D721Med (cell line): ENCODE data around the gene SAMD9.

Experiments
- DNase-seq: peaks from one replicate; pipeline ENCODE4 v3.0.0; 2011; ENCODE audit warnings: low spot score; ENCODE audit not compliant: insufficient read length
- FAIRE-seq: peaks from 2 replicates; lab custom pipeline; 2011; peaks lifted over from hg19 to GRCh38; lab: Jason Lieb, UNC
- CTCF ChIP-seq: IDR thresholded peaks from 2 replicates; pipeline ENCODE4 v1.5.1; 2012; ENCODE audit warnings: mild to moderate bottlenecking, control low read depth; ENCODE audit not compliant: insufficient read depth; ENCODE audit errors: missing control alignments

SAMD9 gene

GRCh38 chr7:93150200-93150835 lies 32.5 kb upstream of the SAMD9 start:
- TF ChIP-seq CTCF: no peak
- FAIRE-seq: no peak
- no peak for DNase-seq

- TF ChIP-seq CTCF: no peak
- FAIRE-seq: no peak
These were observed 30.9 kb upstream of the SAMD9 start for GRCh38 chr7:93148727-93149126.

DNA sequence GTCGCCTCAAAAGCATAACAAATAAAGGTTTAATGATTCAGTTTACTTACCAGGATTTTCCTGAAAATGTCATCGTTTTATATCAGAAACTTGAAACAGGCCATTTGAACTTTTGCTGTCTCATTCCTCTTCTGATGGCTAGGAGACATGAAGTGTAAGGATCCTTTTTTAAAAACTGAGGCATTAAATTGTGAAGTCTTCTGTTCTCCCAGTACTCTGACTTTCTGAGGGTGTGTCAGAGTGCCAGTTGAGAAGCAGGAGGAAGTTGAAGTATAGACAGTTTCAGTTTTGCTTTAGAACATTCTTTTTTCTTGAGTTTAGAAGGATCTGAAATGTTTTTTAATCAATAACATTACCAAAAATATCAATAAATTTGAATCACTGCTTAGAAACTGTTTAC lies 30.4 kb upstream of the SAMD9 start, which contains the start of gene SAMD9L:
TSS of gene SAMD9L (minus strand) at position 242 of the 400 bp plus-strand sequence. CDS start 12,414 bp downstream, outside the sequence.
- FAIRE-seq (no peak), DNase-seq (no peak)
- no peak for TF ChIP-seq CTCF

More at GRCh38 chr7:93148727-93149126, 30.9 kb upstream of the SAMD9 start:
- no peak for DNase-seq

DNA sequence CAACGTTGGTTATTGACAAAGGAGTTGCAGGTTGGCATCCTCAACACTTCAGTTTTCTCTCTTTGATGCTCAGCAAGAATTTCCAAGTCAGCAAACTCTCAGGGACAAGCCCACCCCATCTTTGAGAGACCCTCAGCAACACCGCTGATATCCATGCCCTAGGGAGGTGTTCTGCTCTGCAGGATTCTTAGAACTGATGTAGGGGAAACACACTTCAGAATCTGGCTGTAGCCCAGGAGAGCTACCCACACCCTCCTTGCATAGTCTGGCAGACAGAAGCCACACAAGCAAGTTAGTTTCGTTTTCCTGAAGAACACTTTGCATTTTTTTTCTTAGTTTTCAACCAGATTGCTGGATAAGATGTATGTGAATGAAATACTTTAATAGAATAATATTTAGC lies 29.6 kb upstream of the SAMD9 start:
- DNase-seq (no peak), FAIRE-seq (no peak)
- no peak for TF ChIP-seq CTCF

DNA sequence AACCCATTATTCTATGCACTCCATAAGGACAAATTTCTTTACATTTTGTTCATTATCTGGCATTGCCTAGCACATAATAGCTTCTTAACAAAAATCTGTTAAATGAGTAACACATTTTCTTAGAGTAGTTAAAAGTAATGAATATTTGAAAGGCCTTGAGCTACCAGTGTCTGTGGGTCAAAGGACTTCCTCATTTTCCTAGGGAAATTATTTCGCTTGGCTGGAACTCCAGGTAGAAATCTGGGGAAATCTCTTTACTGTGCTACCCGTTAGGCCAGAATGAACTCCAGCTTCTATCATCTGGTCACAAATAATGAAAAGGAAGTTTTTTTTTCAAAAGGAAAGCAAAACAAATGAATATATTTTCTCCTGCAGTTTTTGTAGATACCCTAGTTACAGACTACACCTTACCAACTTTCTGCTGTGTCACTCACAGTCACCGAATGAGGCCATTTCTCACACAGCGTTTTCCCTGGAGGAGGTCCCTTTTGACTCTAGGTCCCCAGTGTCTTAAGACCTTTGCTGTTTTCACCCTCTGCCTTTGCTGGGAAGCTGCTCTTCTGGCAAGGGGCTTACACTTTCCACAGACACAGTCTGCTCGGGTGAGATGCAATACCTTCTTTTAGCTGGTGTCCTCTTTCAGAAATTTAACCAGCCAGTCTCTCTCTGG lies 28.8 kb upstream of the SAMD9 start:
- FAIRE-seq (no peak), DNase-seq (no peak)
- TF ChIP-seq CTCF: no peak

- DNase-seq (no peak), FAIRE-seq (no peak)
- TF ChIP-seq CTCF: no peak
These were observed 28.3 kb upstream of the SAMD9 start for GRCh38 chr7:93146036-93146435.

DNA sequence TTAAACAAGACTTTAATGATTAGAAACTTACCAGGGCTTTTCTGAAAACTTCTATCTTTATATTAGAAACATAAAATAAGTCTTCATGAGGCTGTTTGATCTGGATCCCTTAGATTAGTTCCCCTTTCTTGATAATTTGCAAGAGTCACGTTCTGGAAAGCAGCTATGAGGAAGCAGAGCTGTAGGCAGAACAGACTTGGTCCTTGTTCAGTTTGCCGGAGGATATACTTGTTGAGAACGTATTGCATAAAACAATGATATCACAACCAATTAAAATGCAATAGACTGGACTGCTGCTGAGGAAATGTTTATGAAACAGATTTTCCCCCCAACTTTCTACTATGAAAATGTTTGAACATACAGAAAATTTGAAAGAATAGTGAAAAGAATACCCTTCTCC lies 27.6 kb upstream of the SAMD9 start:
- no peak for FAIRE-seq
- no peak for TF ChIP-seq CTCF

More for the DNA sequence above, 27.6 kb upstream of the SAMD9 start:
- DNase-seq: no peak
